Gastrocnemius medialis (tissue), 4 donors: ENCODE results near the gene ETV6. TPM values are rescaled to one million over a fixed set of nuclear protein-coding genes. Genes with fewer than 3 reads are reported as not detected.
"Not testable (repeated sequence)": the region's sequence is repeated elsewhere in the genome, so short reads cannot be mapped to it uniquely, and the experiment has no call there.

Source experiments
- ATAC-seq, 2 donors: fragments of 150-250 bp; one replicate each; pipeline ENCODE4 v1.9.1; 2016
- DNase-seq, 2 donors: peaks; one replicate each; pipeline ENCODE4 v3.0.0-alpha.2; 2019
- H3K27ac ChIP-seq, 4 donors: fragments of 200-600 bp; sonication (generic); 1 replicate in 1 of 4; 2 replicates in 3 of 4; pipeline ENCODE4 v1.5.1; 2016 to 2018; ENCODE audit warnings: mild to moderate bottlenecking in 2 of 4, moderate library complexity in 1 of 4
- H3K27me3 ChIP-seq, 3 donors: fragments of 200-600 bp; sonication (generic) in 2 of 3; 1 replicate in 1 of 3; 2 replicates in 2 of 3; pipeline versions ENCODE4 v1.5.1 to v1.6.0; 2016 to 2019; ENCODE audit warnings: mild to moderate bottlenecking in 1 of 3, moderate library complexity in 1 of 3
- H3K36me3 ChIP-seq, 2 donors: fragments of 200-600 bp; sonication (generic) in 1 of 2; one replicate each; pipeline ENCODE4 v1.5.1; 2017 to 2018
- H3K4me1 ChIP-seq, 2 donors: fragments of 200-600 bp; sonication (generic) in 1 of 2; one replicate each; pipeline ENCODE4 v1.5.1; 2016 to 2017; ENCODE audit warnings: mild to moderate bottlenecking in 2 of 2
- H3K4me3 ChIP-seq, 4 donors: fragments of 200-600 bp; sonication (generic) in 3 of 4; 1 replicate in 1 of 4; 2 replicates in 3 of 4; pipeline ENCODE4 v1.5.1; 2016 to 2019; ENCODE audit warnings: mild to moderate bottlenecking in 2 of 4
- H3K9me3 ChIP-seq, 3 donors: fragments of 200-600 bp; sonication (generic) in 2 of 3; 1 replicate in 1 of 3; 2 replicates in 2 of 3; pipeline ENCODE4 v1.5.1; 2016 to 2019
- POLR2A ChIP-seq, 2 donors: fragments of 450-650 bp; IDR thresholded peaks; one replicate each; pipeline ENCODE4 v1.6.1; 2017; ENCODE audit warnings: antibody characterized with exemption in 2 of 2, mild to moderate bottlenecking in 2 of 2, moderate library complexity in 2 of 2
- in situ Hi-C, 4 donors: fragments of 200-750 bp; cut with MboI; loops; one replicate each; pipeline versions ENCODE4 v1.15.0 to v1.8.0; 2017; ENCODE audit warnings: low sequenced_read_pairs in 4 of 4
- intact Hi-C: fragments of 100-400 bp; cut with DNase I; formaldehyde crosslinking; loops from one replicate; pipeline ENCODE4 v1.15.1; 2023; ENCODE audit warnings: low total_unique reads
- total RNA-seq, 4 donors: library from RNA; depleted of rRNA; stranded (reverse); fragments of >200 nt; gene quantifications; one replicate each; pipeline versions ENCODE4 v1.1.0 to v1.2.3, GENCODE V29; 2016
- TF ChIP-seq, protein P1 (sequence below), 5 experiments: fragments of 450-650 bp in 3 of 5; fragments of 200-600 bp in 2 of 5; sonication (generic) in 2 of 5; IDR thresholded peaks in 4 of 5; conservative IDR thresholded peaks in 1 of 5; 1 replicate in 4 of 5; 2 replicates in 1 of 5; pipeline ENCODE4 v1.5.1; 2016 to 2019; ENCODE audit warnings: antibody characterized with exemption in 5 of 5, mild to moderate bottlenecking in 3 of 5, moderate library complexity in 3 of 5

Gene ETV6
- total RNA-seq, 4 donors from 2014 or later, result 2.8 to 5.9 (median 3.3) TPM

DNA sequence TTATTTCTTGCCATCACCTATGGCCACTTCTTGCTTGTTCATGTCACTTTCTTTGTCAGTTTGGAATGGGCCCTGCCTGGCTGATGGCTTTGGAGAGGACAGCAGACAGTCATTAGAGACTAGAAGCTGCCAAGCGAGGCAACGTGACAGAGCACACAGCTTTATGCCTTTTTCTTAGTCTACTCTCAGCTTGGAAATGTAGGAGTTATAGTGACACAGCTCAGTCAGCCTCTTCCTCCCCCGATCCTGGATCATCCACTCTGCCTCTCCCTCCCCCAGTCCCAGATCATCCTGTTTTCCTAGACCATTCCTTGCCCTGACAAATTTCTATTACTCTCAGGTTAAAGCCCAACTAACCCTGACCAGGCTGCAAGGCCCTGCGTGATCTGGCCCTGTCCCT lies 26.6 kb downstream of the ETV6 start:
- in situ Hi-C loops (no loop called here), intact Hi-C loops (no loop called here)
- DNase-seq, result no peak
- Histone ChIP-seq H3K27me3 (no peaks in the 10 kb centered on the region), H3K36me3 (no peaks in the 10 kb centered on the region), H3K27ac (no peak overlapping the region), H3K4me1 (peaks cover 48 to 50% of the 10 kb centered on the region in 2 donors), H3K9me3 (no peaks in the 10 kb centered on the region), H3K4me3 (no peak overlapping the region)
- TF ChIP-seq POLR2A (IDR thresholded peaks at IDR 0.05), result no peak
- TF ChIP-seq, protein P1, sequence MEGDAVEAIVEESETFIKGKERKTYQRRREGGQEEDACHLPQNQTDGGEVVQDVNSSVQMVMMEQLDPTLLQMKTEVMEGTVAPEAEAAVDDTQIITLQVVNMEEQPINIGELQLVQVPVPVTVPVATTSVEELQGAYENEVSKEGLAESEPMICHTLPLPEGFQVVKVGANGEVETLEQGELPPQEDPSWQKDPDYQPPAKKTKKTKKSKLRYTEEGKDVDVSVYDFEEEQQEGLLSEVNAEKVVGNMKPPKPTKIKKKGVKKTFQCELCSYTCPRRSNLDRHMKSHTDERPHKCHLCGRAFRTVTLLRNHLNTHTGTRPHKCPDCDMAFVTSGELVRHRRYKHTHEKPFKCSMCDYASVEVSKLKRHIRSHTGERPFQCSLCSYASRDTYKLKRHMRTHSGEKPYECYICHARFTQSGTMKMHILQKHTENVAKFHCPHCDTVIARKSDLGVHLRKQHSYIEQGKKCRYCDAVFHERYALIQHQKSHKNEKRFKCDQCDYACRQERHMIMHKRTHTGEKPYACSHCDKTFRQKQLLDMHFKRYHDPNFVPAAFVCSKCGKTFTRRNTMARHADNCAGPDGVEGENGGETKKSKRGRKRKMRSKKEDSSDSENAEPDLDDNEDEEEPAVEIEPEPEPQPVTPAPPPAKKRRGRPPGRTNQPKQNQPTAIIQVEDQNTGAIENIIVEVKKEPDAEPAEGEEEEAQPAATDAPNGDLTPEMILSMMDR (IDR thresholded peaks at IDR 0.05 in 4 of 5, conservative IDR thresholded peaks at IDR 0.05 in 1 of 5), result no peak
- no peak for ATAC-seq

DNA sequence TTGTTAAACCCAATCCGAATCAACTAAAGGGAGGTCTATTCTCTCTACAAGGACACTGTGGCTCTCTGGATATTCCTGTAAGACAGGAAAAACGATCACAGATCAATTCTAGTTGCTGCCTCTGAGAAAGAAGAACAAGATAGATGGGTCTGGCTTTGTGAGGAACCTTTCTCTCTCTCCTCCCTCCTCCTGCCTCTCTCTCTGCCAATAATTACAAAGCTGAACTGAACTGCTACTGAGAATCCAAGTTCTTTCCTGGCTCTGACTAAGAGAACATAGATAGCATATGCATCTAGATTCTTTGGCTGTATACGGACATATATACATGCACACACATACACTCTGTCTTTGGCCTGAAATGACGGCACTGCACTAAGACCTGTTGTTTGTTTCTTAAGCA lies 27.6 kb downstream of the ETV6 start:
- TF ChIP-seq, protein P1 (IDR thresholded peaks at IDR 0.05 in 4 of 5, conservative IDR thresholded peaks at IDR 0.05 in 1 of 5), result no peak
- no peak for TF ChIP-seq POLR2A (IDR thresholded peaks at IDR 0.05)
- in situ Hi-C loops (no loop called here), intact Hi-C loops (no loop called here)
- no peak overlapping the region for H3K27ac ChIP-seq
- H3K4me3 ChIP-seq, result no peak overlapping the region
- DNase-seq (no peak), ATAC-seq (no peak)
- H3K4me1 ChIP-seq, result peaks cover 46 to 48% of the 10 kb centered on the region in 2 donors
- no peaks in the 10 kb centered on the region for H3K27me3 ChIP-seq
- H3K36me3 ChIP-seq, result no peaks in the 10 kb centered on the region
- H3K9me3 ChIP-seq, result no peaks in the 10 kb centered on the region

DNA sequence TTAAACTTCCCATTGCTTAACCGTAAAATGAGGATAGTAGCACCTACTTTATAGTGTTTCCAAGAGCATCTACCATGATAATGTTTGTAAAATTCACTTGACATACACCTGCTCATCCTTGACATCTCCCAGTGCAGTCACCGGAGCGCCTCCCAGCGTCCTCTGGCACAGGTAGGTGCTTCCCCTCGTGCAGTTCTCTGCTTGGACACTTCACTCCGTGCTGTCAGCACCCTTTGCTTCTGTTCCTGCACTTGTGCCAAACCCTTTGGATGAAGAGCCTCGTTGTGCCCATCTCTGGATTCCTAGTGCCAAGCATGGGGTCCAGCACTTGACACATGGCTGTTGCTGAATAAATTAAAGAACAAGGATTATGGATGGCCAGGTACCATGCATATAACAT lies 28.3 kb downstream of the ETV6 start:
- no peaks in the 10 kb centered on the region for H3K27me3 ChIP-seq
- DNase-seq, result no peak
- H3K27ac ChIP-seq, result no peak overlapping the region
- H3K4me1 ChIP-seq, result peaks cover 40 to 41% of the 10 kb centered on the region in 2 donors
- H3K36me3 ChIP-seq, result no peaks in the 10 kb centered on the region
- H3K4me3 ChIP-seq, result no peak overlapping the region
- ATAC-seq, result no peak
- in situ Hi-C loops (no loop called here), intact Hi-C loops (no loop called here)
- no peak for TF ChIP-seq POLR2A (IDR thresholded peaks at IDR 0.05)
- no peaks in the 10 kb centered on the region for H3K9me3 ChIP-seq

DNA sequence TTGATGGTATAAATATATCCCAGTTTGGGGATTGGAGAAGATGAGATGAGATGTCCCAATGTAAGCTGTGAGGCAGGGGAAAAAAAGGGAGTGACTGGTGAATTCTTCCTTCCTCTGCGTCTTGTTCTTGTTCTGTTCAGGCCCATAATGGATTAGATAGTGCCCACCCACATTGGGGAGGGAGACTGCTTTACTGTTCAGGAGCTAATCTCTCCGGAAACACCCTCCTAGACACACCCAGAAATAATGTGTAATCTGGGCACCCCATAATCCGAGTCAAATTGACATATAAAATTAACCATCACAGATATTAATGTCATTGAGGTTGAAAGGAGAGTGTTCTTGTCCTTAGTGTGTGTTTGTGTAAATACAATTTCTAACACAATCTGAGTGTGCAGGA lies 29.3 kb downstream of the ETV6 start:
- intact Hi-C loops (no loop called here), in situ Hi-C loops (no loop called here)
- no peaks in the 10 kb centered on the region for H3K9me3 ChIP-seq
- H3K27me3 ChIP-seq, result no peaks in the 10 kb centered on the region
- peaks cover 31 to 32% of the 10 kb centered on the region in 2 donors for H3K4me1 ChIP-seq
- DNase-seq (no peak), ATAC-seq (no peak)
- TF ChIP-seq, protein P1 (IDR thresholded peaks at IDR 0.05 in 4 of 5, conservative IDR thresholded peaks at IDR 0.05 in 1 of 5), result no peak
- TF ChIP-seq POLR2A (IDR thresholded peaks at IDR 0.05), result no peak
- H3K4me3 ChIP-seq, result no peak overlapping the region
- no peaks in the 10 kb centered on the region for H3K36me3 ChIP-seq
- no peak overlapping the region for H3K27ac ChIP-seq

DNA sequence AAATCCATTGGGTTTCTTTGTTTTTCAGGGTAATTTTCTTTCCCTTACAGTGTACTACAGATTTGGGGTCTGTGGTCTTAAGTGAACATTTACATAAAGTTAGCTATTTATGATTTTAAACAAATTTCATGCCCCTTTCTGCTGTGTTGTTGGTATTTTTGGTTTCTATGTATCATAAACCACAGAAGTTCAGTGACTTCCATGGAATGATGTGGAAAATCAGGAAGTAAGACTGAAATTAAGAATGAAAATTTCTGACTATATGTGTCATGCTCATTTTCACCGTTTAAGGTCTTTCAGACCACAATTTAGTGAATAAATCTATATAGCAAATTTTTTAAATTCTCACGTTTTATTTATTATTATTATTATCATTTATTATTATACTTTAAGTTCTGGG lies 31.7 kb downstream of the ETV6 start:
- TF ChIP-seq POLR2A (IDR thresholded peaks at IDR 0.05), result no peak
- TF ChIP-seq, protein P1 (IDR thresholded peaks at IDR 0.05 in 4 of 5, conservative IDR thresholded peaks at IDR 0.05 in 1 of 5), result no peak
- ATAC-seq (no peak), DNase-seq (no peak)
- in situ Hi-C loops (no loop called here), intact Hi-C loops (no loop called here)
- Histone ChIP-seq H3K27me3 (no peaks in the 10 kb centered on the region), H3K27ac (no peak overlapping the region), H3K4me3 (no peak overlapping the region), H3K4me1 (peaks cover 16 to 19% of the 10 kb centered on the region in 2 donors), H3K36me3 (no peaks in the 10 kb centered on the region), H3K9me3 (no peaks in the 10 kb centered on the region)

DNA sequence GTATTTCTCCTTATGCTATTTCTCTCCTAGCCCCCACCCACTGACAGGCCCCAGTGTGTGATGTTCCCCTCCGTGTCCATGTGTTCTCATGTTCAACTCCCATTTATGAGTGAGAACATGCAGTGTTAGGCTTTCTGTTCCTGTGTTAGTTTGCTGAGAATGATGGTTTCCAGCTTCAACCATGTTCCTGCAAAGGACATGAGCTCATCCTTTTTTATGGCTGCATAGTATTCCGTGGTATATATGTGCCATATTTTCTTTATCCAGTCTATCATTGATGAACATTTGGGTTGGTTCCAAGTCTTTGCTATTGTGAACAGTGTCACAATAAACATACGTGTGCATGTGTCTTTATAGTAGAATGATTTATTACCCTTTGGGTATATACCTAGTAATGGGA lies 32.2 kb downstream of the ETV6 start:
- H3K27ac ChIP-seq, in situ Hi-C loops, intact Hi-C loops, H3K4me3 ChIP-seq, ATAC-seq, DNase-seq, H3K27me3 ChIP-seq, H3K9me3 ChIP-seq, H3K36me3 ChIP-seq: not testable (repeated sequence)
- H3K4me1 ChIP-seq, result peaks cover 12 to 14% of the 10 kb centered on the region in 2 donors
